GM19043 (cell line): Measurements from ENCODE around the gene GRP.

Source experiments
- ATAC-seq: cut with Tn5 transposase; IDR thresholded peaks from one replicate; pipeline ENCODE4 v1.9.1; 2021; ENCODE audit warnings: low read depth; ENCODE audit not compliant: unreplicated experiment

Gene GRP

GRCh38 chr18:59219672-59220163 is at the start of gene GRP:
Gene GRP, plus strand, starts transcription at chr18:59220158. Its CDS starts 108 bp downstream, at chr18:59220266.
- ATAC-seq = no peak

DNA sequence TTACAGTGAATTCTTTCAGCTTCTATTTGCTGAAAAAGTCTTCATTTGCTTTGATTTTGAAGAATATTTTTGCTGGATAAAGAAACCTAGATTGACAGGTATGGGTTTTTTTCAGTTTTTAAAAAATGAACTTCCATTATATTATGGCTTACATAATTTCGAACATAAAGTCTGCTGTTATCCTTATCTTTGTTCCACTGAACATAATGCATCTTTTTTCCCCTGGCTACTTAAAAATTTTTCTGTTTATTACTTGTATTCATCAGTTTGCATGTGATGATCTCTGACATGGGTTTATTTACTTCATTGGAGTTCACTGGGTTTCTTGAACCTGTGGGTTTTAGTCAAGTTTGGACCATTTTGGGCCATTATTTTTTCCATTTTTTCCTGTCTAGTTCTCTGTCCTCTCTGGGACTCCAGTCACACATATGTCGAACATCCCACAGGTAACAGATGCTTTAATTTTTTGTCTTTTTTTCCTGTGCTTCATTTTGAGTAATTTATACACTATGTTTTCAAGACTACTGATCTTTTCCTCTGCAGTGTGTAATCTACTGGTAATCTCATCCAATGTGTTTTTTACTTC is 47.2 kb upstream of the GRP start:
- no peak for ATAC-seq

DNA sequence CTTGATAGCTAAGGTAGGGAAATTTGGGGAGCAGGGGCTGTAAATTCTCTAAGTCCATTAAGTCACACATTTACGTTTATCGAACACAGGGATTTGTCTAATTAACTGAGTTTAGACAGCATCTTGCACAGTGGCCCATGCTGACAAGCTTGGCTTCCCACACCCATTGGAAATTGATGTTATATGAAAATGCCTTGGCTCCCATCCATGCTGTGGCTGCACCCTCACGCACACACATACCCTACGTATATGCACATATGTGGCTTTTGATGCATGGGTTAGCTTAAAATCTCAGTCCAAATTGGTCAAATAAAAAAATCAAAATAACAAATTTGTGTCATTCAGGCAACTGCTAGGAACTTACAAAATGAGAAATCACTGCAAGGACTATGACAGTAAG is 42.5 kb upstream of the GRP start:
- ATAC-seq = no peak

DNA sequence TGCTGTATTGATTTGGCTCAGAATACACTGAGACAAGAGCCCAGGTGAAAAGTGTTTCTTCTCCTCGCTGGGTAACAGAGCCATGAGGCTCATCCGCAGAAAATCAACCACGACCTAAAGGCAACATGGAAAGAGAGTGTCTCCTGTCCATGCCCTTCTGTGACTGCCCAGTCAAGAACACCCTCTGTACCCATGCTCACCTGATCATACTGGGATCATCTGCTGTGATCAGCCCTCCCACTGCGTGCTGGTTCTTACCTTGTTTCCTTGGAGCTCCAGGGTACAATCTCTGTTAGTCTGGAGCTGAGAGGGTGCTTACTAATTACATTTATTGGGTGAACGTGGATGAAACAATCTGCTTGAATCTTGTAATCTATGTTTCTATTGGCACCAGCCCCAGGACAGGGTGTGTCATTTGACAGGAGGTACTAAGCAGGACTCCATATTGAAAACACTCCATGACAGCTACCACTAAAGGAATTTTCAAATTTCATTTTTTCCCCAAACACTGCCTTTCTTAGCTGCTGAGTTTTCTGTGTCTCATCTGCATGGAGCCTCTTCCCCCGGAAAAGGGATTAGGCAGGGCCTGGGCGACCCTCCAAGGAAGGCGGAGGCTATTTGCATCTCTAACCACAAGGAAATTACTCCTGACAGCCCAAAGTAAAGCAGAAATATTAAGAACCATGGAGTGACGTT is 39.7 kb upstream of the GRP start:
- ATAC-seq = no peak

- no peak for ATAC-seq
These were observed 37.3 kb upstream of the GRP start for GRCh38 chr18:59182673-59183072.

DNA sequence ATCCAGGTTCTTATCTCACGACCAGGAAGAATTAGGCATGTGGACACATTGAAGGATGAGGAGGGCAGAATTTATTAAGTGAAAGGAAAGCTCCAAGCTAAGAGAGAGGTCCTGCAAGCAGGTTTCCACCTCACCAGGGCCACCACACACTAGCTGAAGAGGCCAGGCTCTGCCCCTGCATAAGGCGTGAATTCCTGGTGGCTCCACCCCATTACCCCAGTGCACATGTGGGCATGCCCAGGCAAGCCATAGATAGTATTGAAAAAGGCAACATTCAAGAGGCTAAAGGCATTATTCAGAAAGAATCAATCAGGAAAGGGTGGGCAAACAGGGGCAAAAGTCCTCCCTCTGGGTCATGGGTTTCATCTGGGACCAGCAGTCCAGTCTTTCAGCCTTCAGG is 30.9 kb upstream of the GRP start:
- ATAC-seq = no peak

- ATAC-seq = no peak
These were observed 30.2 kb upstream of the GRP start for GRCh38 chr18:59189746-59190145.

GRCh38 chr18:59196161-59196725 is 23.7 kb upstream of the GRP start:
- ATAC-seq = no peak

DNA sequence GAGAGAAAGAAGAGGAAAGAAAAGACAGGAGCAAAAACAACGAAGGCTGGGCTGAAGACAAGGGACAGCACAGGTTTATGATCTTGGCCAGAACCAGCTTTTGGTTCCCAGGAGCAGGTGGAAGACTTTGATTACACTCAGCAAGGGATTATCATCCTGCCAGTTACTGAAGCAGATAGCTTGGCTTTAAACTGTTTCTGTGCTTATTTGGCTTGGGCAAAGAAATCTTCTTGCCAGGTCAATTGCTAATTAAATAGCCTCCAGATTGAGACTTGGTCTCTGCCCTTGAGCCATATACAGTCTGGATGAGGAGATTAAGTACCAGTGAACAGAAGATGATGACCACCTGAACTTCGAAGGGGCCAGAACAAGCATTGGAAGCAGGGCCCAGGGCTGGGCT is 22.3 kb upstream of the GRP start:
- no peak for ATAC-seq

DNA sequence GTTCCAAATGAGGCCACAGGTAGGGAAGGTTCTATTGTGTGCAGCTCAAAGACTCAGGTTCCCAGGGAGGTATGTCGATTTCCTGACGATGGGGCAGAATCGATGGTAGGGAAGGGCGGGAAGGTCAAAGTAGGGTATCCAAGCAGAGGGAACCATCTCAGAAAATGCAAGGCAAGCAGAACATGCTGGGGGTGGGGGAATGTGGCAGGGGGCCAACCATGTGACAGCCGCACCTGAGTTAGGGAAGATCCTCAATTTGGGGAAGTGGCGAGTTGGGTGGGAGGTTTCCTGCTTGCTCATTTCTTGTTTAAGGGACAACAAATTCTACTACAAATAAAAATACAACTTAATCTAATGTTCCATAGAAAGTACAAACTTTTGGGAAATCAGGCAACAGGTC is 21.7 kb upstream of the GRP start:
- no peak for ATAC-seq

DNA sequence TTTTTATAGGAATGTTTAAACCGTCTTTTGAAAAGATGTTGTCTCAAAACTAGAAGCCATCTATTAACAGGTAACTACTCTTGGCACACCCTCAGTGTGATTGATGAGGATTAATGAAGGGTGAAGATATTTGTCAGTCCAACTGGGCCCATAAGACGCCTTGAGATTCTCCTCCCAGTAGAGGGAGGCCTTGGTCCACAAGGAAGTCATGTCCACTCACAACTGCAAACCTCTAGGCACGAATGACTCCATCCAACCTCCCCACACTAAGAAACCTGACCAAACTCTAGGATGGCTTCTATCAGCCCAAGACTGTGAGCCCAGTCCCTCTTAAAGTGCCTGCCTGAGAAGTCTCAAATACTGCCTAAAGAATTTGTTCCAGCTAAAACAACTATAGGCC is 19.2 kb upstream of the GRP start:
- no peak for ATAC-seq

- no peak for ATAC-seq
These were observed 17.6 kb upstream of the GRP start for GRCh38 chr18:59202258-59202820.

- ATAC-seq = no peak
These were observed 12.5 kb upstream of the GRP start for GRCh38 chr18:59207506-59207905.

- no peak for ATAC-seq
These were observed 11.3 kb upstream of the GRP start for GRCh38 chr18:59208602-59209125.

DNA sequence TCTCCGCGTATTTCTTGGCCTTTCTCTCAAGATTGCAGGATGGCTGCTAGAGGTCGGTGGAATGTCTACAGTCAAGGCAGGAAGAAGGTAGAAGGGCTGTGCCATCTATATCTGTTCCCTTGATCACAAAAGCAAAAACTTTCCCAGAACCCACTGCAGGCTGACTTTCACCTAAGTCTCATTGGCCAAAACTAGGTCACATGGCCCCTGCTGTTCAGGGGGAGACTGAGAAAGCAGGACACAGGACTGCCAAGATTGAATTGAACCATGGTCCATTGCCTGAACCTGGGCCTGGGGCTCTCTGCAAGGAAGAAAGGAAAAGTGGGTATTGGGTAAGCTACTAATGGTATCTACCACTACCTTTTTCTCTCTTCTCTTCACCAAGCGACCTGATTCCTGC is 9.7 kb upstream of the GRP start:
- ATAC-seq = no peak

DNA sequence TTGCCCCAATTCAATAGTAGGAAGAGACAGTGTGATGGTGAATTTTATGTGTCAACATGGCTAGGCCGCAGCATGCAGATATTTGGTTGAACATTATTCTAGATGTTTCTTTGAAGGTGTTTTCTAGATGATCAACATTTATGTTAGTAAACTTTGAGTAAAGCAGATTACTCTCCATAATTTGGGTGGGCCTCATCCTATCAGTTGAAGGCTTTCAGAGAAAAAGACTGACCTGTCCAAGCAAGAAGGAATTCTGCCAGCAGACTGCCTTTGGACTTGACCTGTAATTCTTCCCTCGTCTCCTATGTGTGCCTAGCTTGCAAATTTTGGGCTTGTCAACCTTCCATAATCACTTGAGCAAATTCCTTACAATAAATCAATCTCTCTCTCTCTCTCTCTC is 8.3 kb upstream of the GRP start:
- ATAC-seq = no peak

GRCh38 chr18:59218018-59218417 is 1.9 kb upstream of the GRP start:
- no peak for ATAC-seq

DNA sequence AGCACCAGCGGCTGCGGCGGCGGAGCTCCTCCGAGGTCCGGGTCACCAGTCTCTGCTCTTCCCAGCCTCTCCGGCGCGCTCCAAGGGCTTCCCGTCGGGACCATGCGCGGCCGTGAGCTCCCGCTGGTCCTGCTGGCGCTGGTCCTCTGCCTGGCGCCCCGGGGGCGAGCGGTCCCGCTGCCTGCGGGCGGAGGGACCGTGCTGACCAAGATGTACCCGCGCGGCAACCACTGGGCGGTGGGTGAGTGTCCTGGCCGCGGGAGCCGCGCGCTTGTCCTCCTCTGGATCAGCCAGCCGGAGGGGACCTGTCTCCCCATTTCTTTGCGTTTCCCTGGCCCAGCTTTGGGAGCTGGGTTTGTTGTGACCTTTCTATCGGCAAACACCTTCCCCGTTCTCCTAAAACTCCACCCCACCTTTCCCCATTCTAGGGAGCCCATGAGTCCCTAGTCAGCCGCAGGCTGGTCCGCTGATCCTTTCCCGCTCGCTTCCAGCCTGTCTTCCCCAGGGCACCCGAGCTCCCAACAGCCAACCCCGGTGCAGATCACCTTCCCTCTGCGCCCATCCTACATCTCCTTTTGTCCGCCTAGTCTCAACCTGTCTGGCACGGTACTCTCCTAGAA is 316 bp downstream of the GRP start:
- no peak for ATAC-seq

GRCh38 chr18:59220784-59221765 is 1.1 kb downstream of the GRP start:
- no peak for ATAC-seq

- no peak for ATAC-seq
These were observed 2.4 kb downstream of the GRP start for GRCh38 chr18:59222341-59222740.
